ENCODE data around the gene TIMP2.

DNA sequence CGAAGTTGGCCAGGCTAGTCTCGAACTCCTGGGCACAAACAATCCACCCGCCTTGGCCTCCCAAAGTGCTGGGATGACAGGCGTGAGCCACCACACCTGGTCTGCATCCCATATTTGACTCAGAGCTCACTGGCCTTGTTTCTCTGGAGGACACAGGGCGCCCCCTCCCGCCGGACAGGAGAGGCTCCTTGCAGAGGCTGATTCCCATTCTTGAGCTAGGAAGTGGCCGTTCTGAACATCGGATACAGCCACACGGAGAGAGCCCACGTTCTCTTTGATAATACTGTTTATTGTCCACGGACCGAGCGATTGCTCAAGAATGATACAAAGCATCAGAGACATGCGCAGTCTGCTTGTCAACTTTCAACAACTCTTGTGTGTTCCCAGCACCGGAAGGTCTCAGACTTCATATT, 72.5 kb downstream of the TIMP2 start:
- TF ChIP-seq POLR2AphosphoS5 (IDR thresholded peaks at IDR 0.05; ENCODE audit: low read depth, low read length) (no peak), POLR2A (IDR thresholded peaks at IDR 0.05; ENCODE audit: low read depth, low read length) (no peak), TAF1 (IDR thresholded peaks at IDR 0.05; ENCODE audit: borderline replicate concordance, low read depth, low read length) (no peak)
